CMK (cell line): Measurements from ENCODE around the gene CCL15.
"Not testable (repeated sequence)": the region's sequence is repeated elsewhere in the genome, so short reads cannot be mapped to it uniquely, and the experiment has no call there.

Source experiments
- DNase-seq: peaks from one replicate; pipeline ENCODE4 v3.0.0-alpha.2; 2010; ENCODE audit warnings: low read depth

CCL15 gene

GRCh38 chr17:36001110-36001771 lies at the start of gene CCL15:
Gene CCL15, minus strand, starts transcription at chr17:36001553. Its CDS starts 61 bp downstream, at chr17:36001492.
- no peak for DNase-seq

GRCh38 chr17:36049643-36050042 lies 48.3 kb upstream of the CCL15 start:
- DNase-seq: no peak

GRCh38 chr17:36048066-36048465 lies 46.7 kb upstream of the CCL15 start:
- DNase-seq: peak; percentile 61

GRCh38 chr17:36036235-36036634 lies 34.9 kb upstream of the CCL15 start:
- DNase-seq: no peak

- DNase-seq: peak; percentile 52
Measured at GRCh38 chr17:36034127-36034526, 32.8 kb upstream of the CCL15 start.

- no peak for DNase-seq
Measured at GRCh38 chr17:36030956-36031355, 29.6 kb upstream of the CCL15 start.

GRCh38 chr17:36027761-36028160 lies 26.4 kb upstream of the CCL15 start:
- no peak for DNase-seq

GRCh38 chr17:36024106-36024869 lies 22.9 kb upstream of the CCL15 start:
- no peak for DNase-seq

- no peak for DNase-seq
Measured at GRCh38 chr17:36019423-36019822, 18.1 kb upstream of the CCL15 start.

- peak; percentile 69 for DNase-seq
Measured at GRCh38 chr17:36017799-36018198, 16.4 kb upstream of the CCL15 start, which contains the start of gene CCL23. Gene CCL23, minus strand, starts transcription at chr17:36017972. Its CDS starts 75 bp downstream, at chr17:36017897.

- DNase-seq: no peak
Measured at GRCh38 chr17:36016555-36016954, 15.2 kb upstream of the CCL15 start.

- not testable (repeated sequence) for DNase-seq
Measured at GRCh38 chr17:36015895-36016294, 14.5 kb upstream of the CCL15 start.

- DNase-seq: no peak
Measured at GRCh38 chr17:36014946-36015345, 13.6 kb upstream of the CCL15 start.

- peak; percentile 34 for DNase-seq
Measured at GRCh38 chr17:36011201-36011600, 9.8 kb upstream of the CCL15 start.

- no peak for DNase-seq
Measured at GRCh38 chr17:36008998-36009665, 7.8 kb upstream of the CCL15 start.

GRCh38 chr17:36004594-36005108 lies 3.3 kb upstream of the CCL15 start:
- DNase-seq: no peak

GRCh38 chr17:36002631-36003030 lies 1.3 kb upstream of the CCL15 start:
- no peak for DNase-seq

GRCh38 chr17:36001862-36002603 lies 680 bp upstream of the CCL15 start:
- no peak for DNase-seq

- DNase-seq: no peak
Measured at GRCh38 chr17:36000732-36001109, 632 bp downstream of the CCL15 start.

GRCh38 chr17:35998756-35999155 lies 2.6 kb downstream of the CCL15 start:
- no peak for DNase-seq

- DNase-seq: no peak
Measured at GRCh38 chr17:35998018-35998545, 3.3 kb downstream of the CCL15 start.

- DNase-seq: not testable (repeated sequence)
Measured at GRCh38 chr17:35995346-35995745, 6.0 kb downstream of the CCL15 start.
